A673 (cell line): Measurements from ENCODE around the gene DDX3X. TPM values are rescaled to one million over a fixed set of nuclear protein-coding genes. Genes with fewer than 3 reads are reported as not detected.
"Not testable (repeated sequence)": the region's sequence is repeated elsewhere in the genome, so short reads cannot be mapped to it uniquely, and the experiment has no call there.

Source experiments
- BruUV-seq: library from RNA; stranded (reverse); fragments of 400-500 nt; replicated peaks from 2 replicates; lab custom pipeline; 2021; lab: Mats Ljungman, UMichigan
- CTCF ChIA-PET: fragments of 300-600 bp; sonication (Branson Sonifier 250); formaldehyde crosslinking; loops from one replicate; lab custom pipeline; 2022; ENCODE audit warnings: antibody characterized with exemption; lab: Charles Lee
- POLR2A ChIA-PET: fragments of 300-600 bp; sonication (Branson Sonifier 250); formaldehyde crosslinking; loops from one replicate; lab custom pipeline; 2022; ENCODE audit warnings: antibody characterized with exemption; ENCODE audit not compliant: low non-redundant PET; lab: Charles Lee
- DNase-seq: peaks from one replicate; pipeline ENCODE4 v3.0.0-alpha.2; 2015; ENCODE audit warnings: low spot score
- H3K27ac ChIP-seq: fragments of 200-600 bp; sonication (generic); 2 replicates; pipeline ENCODE4 v1.5.1; 2016; ENCODE audit warnings: mixed run types, low read depth, mild to moderate bottlenecking, mixed read lengths, antibody characterized with exemption, low read length; ENCODE audit not compliant: poor library complexity, severe bottlenecking
- H3K27me3 ChIP-seq: fragments of 200-600 bp; sonication (generic); replicated peaks from 2 replicates; pipeline ENCODE4 v1.6.1; 2017; ENCODE audit warnings: mixed run types, low read depth, mild to moderate bottlenecking, mixed read lengths, antibody characterized with exemption, low read length; ENCODE audit not compliant: insufficient read depth, poor library complexity
- H3K36me3 ChIP-seq: fragments of 200-600 bp; sonication (generic); 2 replicates; pipeline ENCODE4 v1.6.1; 2016; ENCODE audit warnings: mixed run types, mild to moderate bottlenecking, mixed read lengths, antibody characterized with exemption, low read length; ENCODE audit not compliant: insufficient read depth, poor library complexity, severe bottlenecking
- H3K4me1 ChIP-seq: fragments of 200-600 bp; sonication (generic); 2 replicates; pipeline ENCODE4 v1.6.1; 2017; ENCODE audit warnings: mixed run types, mild to moderate bottlenecking, mixed read lengths, antibody characterized with exemption, low read length; ENCODE audit not compliant: insufficient read depth, poor library complexity, severe bottlenecking
- H3K4me3 ChIP-seq: fragments of 200-600 bp; sonication (generic); 2 replicates; pipeline ENCODE4 v1.5.1; 2016; ENCODE audit warnings: low read depth, mixed run types, mild to moderate bottlenecking, mixed read lengths, low read length; ENCODE audit not compliant: poor library complexity, severe bottlenecking
- H3K9me3 ChIP-seq: fragments of 200-600 bp; sonication (generic); 2 replicates; pipeline ENCODE4 v1.6.1; 2016; ENCODE audit warnings: mixed run types, low read depth, mild to moderate bottlenecking, mixed read lengths, antibody characterized with exemption, low read length; ENCODE audit not compliant: poor library complexity, severe bottlenecking
- CTCF ChIP-seq: fragments of 300-800, 200-600 bp; sonication (generic); conservative IDR thresholded peaks from 2 replicates; pipeline ENCODE4 v1.5.1; 2017; ENCODE audit warnings: low read depth, mild to moderate bottlenecking, antibody characterized with exemption, low read length, moderate library complexity, mixed read lengths
- EZH2 ChIP-seq: fragments of 200-600 bp; sonication (generic); IDR thresholded peaks from 2 replicates; pipeline ENCODE4 v1.6.1; 2017; ENCODE audit warnings: borderline replicate concordance, low read depth, mild to moderate bottlenecking, mixed read lengths, antibody characterized with exemption, low read length; ENCODE audit not compliant: poor library complexity, severe bottlenecking
- intact Hi-C: fragments of 100-400 bp; cut with micrococcal nuclease; formaldehyde crosslinking; loops from one replicate; pipeline ENCODE4 v1.10.0; 2022; ENCODE audit not compliant: unreplicated experiment
- total RNA-seq: library from RNA; stranded (reverse); gene quantifications from 2 replicates; pipeline ENCODE4 v1.2.3, GENCODE V29; 2021

The DDX3X gene
- total RNA-seq, 1 experiment from 2014 or later, result 454 TPM

- CTCF ChIA-PET, result no interaction called here
- Histone ChIP-seq H3K4me3 (no peak overlapping the region), H3K4me1 (no peaks in the 10 kb centered on the region), H3K27me3 (no peaks in the 10 kb centered on the region), H3K9me3 (no peaks in the 10 kb centered on the region), H3K36me3 (no peaks in the 10 kb centered on the region), H3K27ac (no peak overlapping the region)
- TF ChIP-seq CTCF, result no peak
- TF ChIP-seq EZH2, result no peak
- no TSS peak for BruUV-seq
- no peak for DNase-seq
- intact Hi-C loops, result no loop called here
- POLR2A ChIA-PET, result no interaction called here
Observed at GRCh38 chrX:41314881-41315280, 19.1 kb upstream of the DDX3X start.

- BruUV-seq, H3K9me3 ChIP-seq, H3K4me3 ChIP-seq, H3K27ac ChIP-seq, H3K4me1 ChIP-seq, CTCF ChIA-PET, POLR2A ChIA-PET, intact Hi-C loops, H3K27me3 ChIP-seq, DNase-seq, H3K36me3 ChIP-seq: not testable (repeated sequence)
Observed at GRCh38 chrX:41316266-41316665, 17.7 kb upstream of the DDX3X start.

- Histone ChIP-seq H3K4me1 (no peaks in the 10 kb centered on the region), H3K27ac (no peak overlapping the region), H3K9me3 (no peaks in the 10 kb centered on the region), H3K4me3 (no peak overlapping the region), H3K27me3 (no peaks in the 10 kb centered on the region), H3K36me3 (no peaks in the 10 kb centered on the region)
- no TSS peak for BruUV-seq
- TF ChIP-seq EZH2 (no peak), CTCF (no peak)
- no peak for DNase-seq
- POLR2A ChIA-PET, result interaction anchor here (0.6 kb wide), 1 partner anchor 666 kb away, joined by 3 read pairs; no protein-coding TSS in a partner anchor
- CTCF ChIA-PET, result no interaction called here
- intact Hi-C loops, result no loop called here
Observed at GRCh38 chrX:41317477-41318208, 16.3 kb upstream of the DDX3X start.

- no peak overlapping the region for H3K4me3 ChIP-seq
- intact Hi-C loops, result no loop called here
- DNase-seq, result no peak
- no peaks in the 10 kb centered on the region for H3K9me3 ChIP-seq
- no peaks in the 10 kb centered on the region for H3K36me3 ChIP-seq
- CTCF ChIA-PET, result no interaction called here
- H3K27ac ChIP-seq, result no peak overlapping the region
- no peak for TF ChIP-seq CTCF
- no peak for TF ChIP-seq EZH2
- no peaks in the 10 kb centered on the region for H3K27me3 ChIP-seq
- BruUV-seq, result no TSS peak
- H3K4me1 ChIP-seq, result no peaks in the 10 kb centered on the region
- POLR2A ChIA-PET, result no interaction called here
Observed at GRCh38 chrX:41320393-41320792, 13.6 kb upstream of the DDX3X start.
